Chondrocyte (in vitro differentiated cells): Measurements from ENCODE around the gene PTPN3. TPM values are rescaled to one million over a fixed set of nuclear protein-coding genes. Genes with fewer than 3 reads are reported as not detected.

Source experiments
- DNase-seq: peaks from one replicate; pipeline ENCODE4 v3.0.0; 2021; ENCODE audit warnings: mixed read lengths, low spot score
- H3K27ac Mint-ChIP-seq: one replicate; pipeline ENCODE4 v1.8.0; 2021; ENCODE audit warnings: mild to moderate bottlenecking, moderate library complexity, mixed read lengths; ENCODE audit not compliant: unreplicated experiment
- H3K27me3 Mint-ChIP-seq: 2 replicates; pipeline ENCODE4 v1.8.0; 2021; ENCODE audit warnings: low read depth, mixed read lengths
- H3K36me3 Mint-ChIP-seq: 2 replicates; pipeline ENCODE4 v1.8.0; 2021; ENCODE audit warnings: low read depth, mixed read lengths
- H3K4me1 Mint-ChIP-seq: 2 replicates; pipeline ENCODE4 v1.8.0; 2021; ENCODE audit warnings: low read depth, mild to moderate bottlenecking, mixed read lengths
- H3K4me3 Mint-ChIP-seq: one replicate; pipeline ENCODE4 v1.8.0; 2021; ENCODE audit warnings: mild to moderate bottlenecking, moderate library complexity, mixed read lengths; ENCODE audit not compliant: unreplicated experiment
- H3K9me3 Mint-ChIP-seq: 2 replicates; pipeline ENCODE4 v1.8.0; 2021; ENCODE audit warnings: low read depth, mixed read lengths
- CTCF ChIP-seq: fragments of 200-600 bp; sonication (generic); IDR thresholded peaks from 2 replicates; pipeline ENCODE4 v1.5.0; 2021; ENCODE audit warnings: antibody characterized with exemption, mild to moderate bottlenecking, moderate library complexity
- total RNA-seq: library from RNA; stranded (reverse); gene quantifications from 3 replicates; pipeline ENCODE4 v1.2.1, GENCODE V29; 2021

PTPN3 gene
- total RNA-seq, 1 donor from 2014 or later: 7.2 TPM

- no peaks in the 10 kb centered on the region for H3K9me3 Mint-ChIP-seq
- H3K27ac Mint-ChIP-seq: no peak overlapping the region
- DNase-seq: no peak
- peaks cover 8% of the 10 kb centered on the region for H3K4me1 Mint-ChIP-seq
- no peaks in the 10 kb centered on the region for H3K27me3 Mint-ChIP-seq
- no peak overlapping the region for H3K4me3 Mint-ChIP-seq
- TF ChIP-seq CTCF: no peak
- H3K36me3 Mint-ChIP-seq: peaks cover 3% of the 10 kb centered on the region
These were observed 55.4 kb downstream of the PTPN3 start for GRCh38 chr9:109442716-109443115.

DNA sequence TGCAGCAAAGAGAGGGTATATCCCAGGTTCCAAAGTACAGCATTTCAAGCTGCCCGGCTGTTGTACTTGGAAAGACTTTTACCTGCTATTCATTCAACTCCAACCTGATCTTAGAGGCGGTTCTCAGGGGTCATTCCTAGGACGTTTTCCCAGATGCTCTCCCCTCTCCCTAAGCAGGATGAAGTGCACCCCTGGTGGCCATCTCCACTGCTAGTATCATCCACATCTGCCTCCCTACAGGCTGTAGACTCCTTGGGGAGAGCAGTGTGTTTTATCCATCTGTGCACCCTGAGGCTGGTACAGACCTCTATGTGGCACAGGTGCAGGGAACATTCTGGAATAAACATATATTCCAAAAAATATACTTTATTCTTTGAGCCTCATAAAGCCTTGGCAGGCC, 56.8 kb downstream of the PTPN3 start:
- Mint-ChIP-seq H3K4me1 (peaks cover 6% of the 10 kb centered on the region), H3K27me3 (no peaks in the 10 kb centered on the region), H3K36me3 (peaks cover 3% of the 10 kb centered on the region), H3K27ac (peak overlapping the region; percentile 51), H3K9me3 (no peaks in the 10 kb centered on the region), H3K4me3 (no peak overlapping the region)
- DNase-seq: no peak
- TF ChIP-seq CTCF: no peak

GRCh38 chr9:109440797-109441287, 57.3 kb downstream of the PTPN3 start:
- Mint-ChIP-seq H3K9me3 (no peaks in the 10 kb centered on the region), H3K36me3 (peaks cover 4% of the 10 kb centered on the region), H3K27ac (peak overlapping the region; percentile 51), H3K4me3 (no peak overlapping the region), H3K27me3 (no peaks in the 10 kb centered on the region), H3K4me1 (peaks cover 6% of the 10 kb centered on the region)
- TF ChIP-seq CTCF: peak; percentile 87
- DNase-seq: no peak

GRCh38 chr9:109440117-109440515, 58.0 kb downstream of the PTPN3 start:
- H3K27ac Mint-ChIP-seq: no peak overlapping the region
- H3K9me3 Mint-ChIP-seq: no peaks in the 10 kb centered on the region
- no peaks in the 10 kb centered on the region for H3K27me3 Mint-ChIP-seq
- H3K4me3 Mint-ChIP-seq: no peak overlapping the region
- TF ChIP-seq CTCF: no peak
- peaks cover 6% of the 10 kb centered on the region for H3K36me3 Mint-ChIP-seq
- H3K4me1 Mint-ChIP-seq: peaks cover 6% of the 10 kb centered on the region
- DNase-seq: no peak

DNA sequence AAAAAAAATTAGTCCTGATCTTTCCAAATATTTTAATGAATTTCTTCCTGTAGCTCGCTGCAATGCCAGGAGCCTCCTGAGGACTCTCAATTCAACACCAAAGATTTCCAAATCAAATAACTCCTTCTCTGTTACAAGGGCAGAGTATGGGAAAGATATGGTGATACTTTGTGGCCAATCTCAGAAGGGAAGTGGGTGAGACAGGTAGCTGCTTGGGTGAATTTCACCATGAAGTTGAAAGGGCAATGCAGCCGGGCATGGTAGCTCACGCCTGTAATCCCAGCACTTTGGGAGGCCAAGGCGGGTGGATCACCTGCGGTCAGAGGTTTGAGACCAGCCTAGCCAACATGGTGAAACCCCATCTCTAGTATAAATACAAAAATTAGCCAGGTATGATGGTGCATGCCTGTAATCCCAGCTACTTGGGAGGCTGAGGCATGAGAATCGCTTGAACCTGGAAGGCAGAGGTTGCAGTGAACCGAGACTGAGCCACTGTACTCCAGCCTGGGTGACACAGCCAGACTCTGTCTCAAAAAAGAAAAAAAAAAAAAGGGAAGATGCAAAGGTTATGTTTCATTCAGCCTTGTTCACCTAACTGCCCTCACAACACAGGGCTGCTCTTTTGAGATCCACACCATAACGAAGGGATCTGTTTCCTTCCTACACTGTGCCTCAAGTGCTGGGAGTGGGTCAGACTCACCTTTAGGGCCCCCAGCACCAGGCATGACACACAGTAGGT, 58.6 kb downstream of the PTPN3 start:
- DNase-seq: no peak
- TF ChIP-seq CTCF: no peak
- Mint-ChIP-seq H3K9me3 (no peaks in the 10 kb centered on the region), H3K27me3 (no peaks in the 10 kb centered on the region), H3K4me1 (peaks cover 6% of the 10 kb centered on the region), H3K4me3 (no peak overlapping the region), H3K36me3 (peaks cover 9% of the 10 kb centered on the region), H3K27ac (no peak overlapping the region)
